WERI-Rb-1 (cell line): Measurements from ENCODE around the gene DIDO1.

Experiments used
- DNase-seq: peaks from one replicate; pipeline ENCODE4 v3.0.0-alpha.2; 2020
- H3K27ac ChIP-seq: fragments of 250-450 bp; sonication (Bioruptor Pico); 2 replicates; pipeline ENCODE4 v1.5.1; 2020; ENCODE audit warnings: mild to moderate bottlenecking, moderate library complexity
- H3K27me3 ChIP-seq: fragments of 250-450 bp; sonication (Bioruptor Pico); 2 replicates; pipeline ENCODE4 v1.5.1; 2021; ENCODE audit warnings: mild to moderate bottlenecking, low read depth, moderate library complexity; ENCODE audit not compliant: insufficient read depth, severe bottlenecking
- H3K36me3 ChIP-seq: fragments of 250-450 bp; sonication (Bioruptor Pico); 2 replicates; pipeline ENCODE4 v1.5.1; 2020; ENCODE audit warnings: mild to moderate bottlenecking, moderate library complexity
- H3K4me3 ChIP-seq: 2 replicates; pipeline ENCODE4 v1.5.1; 2011; ENCODE audit warnings: low read depth, mild to moderate bottlenecking, control low read depth, low read length
- H3K9me3 ChIP-seq: fragments of 250-450 bp; sonication (Bioruptor Pico); 2 replicates; pipeline ENCODE4 v1.5.1; 2021; ENCODE audit warnings: mild to moderate bottlenecking, moderate library complexity; ENCODE audit not compliant: severe bottlenecking
- TF ChIP-seq, protein P1 (sequence below): IDR thresholded peaks from 2 replicates; pipeline ENCODE4 v1.5.1; 2011; ENCODE audit warnings: low read depth, mild to moderate bottlenecking, control low read depth, inconsistent platforms, low read length

The DIDO1 gene

DNA sequence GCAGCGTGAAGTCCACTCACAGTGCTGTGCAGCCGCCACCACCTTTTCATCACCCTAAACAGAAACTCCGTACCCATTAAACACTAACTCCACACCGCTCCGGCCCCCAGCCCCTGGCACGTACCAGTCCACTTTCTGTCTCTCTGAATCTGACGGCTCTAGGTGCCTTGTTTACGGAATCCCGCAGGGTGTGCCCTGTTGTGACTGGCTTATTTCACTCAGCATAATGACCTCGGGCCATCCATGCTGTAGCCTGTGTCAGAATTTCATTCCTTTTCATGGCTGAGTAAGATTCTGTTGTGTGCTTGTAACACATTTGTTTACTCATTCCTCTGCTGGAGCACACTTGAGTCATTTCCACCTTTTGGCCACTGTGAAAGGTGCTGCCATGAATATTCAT is 82.6 kb downstream of the DIDO1 start:
- TF ChIP-seq, protein P1, sequence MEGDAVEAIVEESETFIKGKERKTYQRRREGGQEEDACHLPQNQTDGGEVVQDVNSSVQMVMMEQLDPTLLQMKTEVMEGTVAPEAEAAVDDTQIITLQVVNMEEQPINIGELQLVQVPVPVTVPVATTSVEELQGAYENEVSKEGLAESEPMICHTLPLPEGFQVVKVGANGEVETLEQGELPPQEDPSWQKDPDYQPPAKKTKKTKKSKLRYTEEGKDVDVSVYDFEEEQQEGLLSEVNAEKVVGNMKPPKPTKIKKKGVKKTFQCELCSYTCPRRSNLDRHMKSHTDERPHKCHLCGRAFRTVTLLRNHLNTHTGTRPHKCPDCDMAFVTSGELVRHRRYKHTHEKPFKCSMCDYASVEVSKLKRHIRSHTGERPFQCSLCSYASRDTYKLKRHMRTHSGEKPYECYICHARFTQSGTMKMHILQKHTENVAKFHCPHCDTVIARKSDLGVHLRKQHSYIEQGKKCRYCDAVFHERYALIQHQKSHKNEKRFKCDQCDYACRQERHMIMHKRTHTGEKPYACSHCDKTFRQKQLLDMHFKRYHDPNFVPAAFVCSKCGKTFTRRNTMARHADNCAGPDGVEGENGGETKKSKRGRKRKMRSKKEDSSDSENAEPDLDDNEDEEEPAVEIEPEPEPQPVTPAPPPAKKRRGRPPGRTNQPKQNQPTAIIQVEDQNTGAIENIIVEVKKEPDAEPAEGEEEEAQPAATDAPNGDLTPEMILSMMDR = no peak
- Histone ChIP-seq H3K27me3 (no peaks in the 10 kb centered on the region), H3K36me3 (peaks cover 18% of the 10 kb centered on the region), H3K4me3 (no peak overlapping the region), H3K27ac (no peak overlapping the region), H3K9me3 (no peaks in the 10 kb centered on the region)
- no peak for DNase-seq

DNA sequence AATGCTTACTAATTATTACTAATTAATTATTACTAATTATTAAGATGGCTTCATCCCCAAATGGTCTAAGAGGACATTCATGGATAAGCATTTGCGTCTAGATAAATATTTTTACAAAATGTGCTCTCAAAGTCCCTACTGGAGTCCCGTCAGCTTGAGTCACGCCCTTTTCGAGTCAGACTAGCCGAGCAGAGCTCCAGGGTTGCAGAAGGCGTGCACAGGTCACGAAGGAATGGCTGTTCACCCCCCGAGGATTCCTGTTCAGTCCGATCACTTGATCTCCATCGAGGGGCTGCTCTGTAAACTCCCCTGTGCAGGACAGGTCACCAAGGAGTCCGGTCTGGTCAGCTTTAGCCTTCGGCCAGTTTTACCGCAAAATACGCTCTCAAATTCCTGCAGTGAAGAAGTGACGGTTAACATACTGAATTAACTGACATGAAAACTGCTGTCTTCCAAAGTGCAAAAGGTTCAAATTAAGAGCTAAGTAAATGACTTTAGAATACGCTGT is 84.5 kb downstream of the DIDO1 start:
- Histone ChIP-seq H3K27me3 (no peaks in the 10 kb centered on the region), H3K4me3 (no peak overlapping the region), H3K36me3 (peaks cover 16% of the 10 kb centered on the region), H3K27ac (no peak overlapping the region), H3K9me3 (no peaks in the 10 kb centered on the region)
- TF ChIP-seq, protein P1 = no peak
- DNase-seq = no peak

DNA sequence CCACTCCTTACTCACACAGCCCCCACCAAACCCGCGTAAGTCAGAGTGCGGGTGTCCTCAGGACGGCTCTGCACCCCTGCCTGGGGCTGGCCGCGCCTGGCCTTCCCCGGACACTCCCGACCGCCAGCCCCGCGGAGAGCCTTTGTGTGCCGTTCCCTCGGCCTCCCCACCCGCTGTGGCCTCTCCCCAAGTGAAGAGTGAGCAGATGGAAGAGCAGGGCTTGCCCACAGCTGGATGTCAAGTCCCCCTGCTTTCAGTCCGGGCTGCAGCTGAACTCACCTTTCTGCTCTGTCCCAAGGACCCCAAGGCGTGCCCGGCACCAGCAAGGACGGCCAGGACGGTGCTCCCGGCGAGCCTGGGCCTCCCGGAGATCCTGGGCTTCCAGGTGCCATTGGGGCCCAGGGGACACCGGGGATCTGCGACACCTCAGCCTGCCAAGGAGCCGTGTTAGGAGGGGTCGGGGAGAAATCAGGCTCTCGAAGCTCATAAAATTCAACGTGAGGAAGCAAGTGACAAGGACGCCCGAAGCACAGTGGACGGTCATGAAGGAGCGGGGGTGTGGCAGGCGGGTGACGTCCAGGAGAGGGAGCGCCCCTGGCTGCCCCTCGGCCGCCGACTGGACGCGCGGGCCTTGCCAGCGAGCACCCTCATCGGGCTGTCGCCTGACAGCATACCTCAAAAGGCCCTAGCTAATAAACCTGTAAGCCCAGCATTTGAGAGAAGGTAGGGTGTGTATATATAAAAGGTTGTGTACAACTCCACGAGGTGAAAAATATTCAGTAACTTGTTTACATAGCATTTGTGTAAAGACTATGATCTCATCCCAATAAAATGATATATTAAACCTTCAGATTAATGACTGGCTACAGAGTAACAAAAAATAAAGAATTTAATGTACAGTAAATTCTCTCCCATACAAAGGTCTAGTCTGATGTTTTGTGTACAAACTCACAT is 85.8 kb downstream of the DIDO1 start:
- Histone ChIP-seq H3K36me3 (peaks cover 7% of the 10 kb centered on the region), H3K4me3 (no peak overlapping the region), H3K27ac (no peak overlapping the region), H3K27me3 (no peaks in the 10 kb centered on the region), H3K9me3 (no peaks in the 10 kb centered on the region)
- no peak for DNase-seq
- TF ChIP-seq, protein P1 = no peak

DNA sequence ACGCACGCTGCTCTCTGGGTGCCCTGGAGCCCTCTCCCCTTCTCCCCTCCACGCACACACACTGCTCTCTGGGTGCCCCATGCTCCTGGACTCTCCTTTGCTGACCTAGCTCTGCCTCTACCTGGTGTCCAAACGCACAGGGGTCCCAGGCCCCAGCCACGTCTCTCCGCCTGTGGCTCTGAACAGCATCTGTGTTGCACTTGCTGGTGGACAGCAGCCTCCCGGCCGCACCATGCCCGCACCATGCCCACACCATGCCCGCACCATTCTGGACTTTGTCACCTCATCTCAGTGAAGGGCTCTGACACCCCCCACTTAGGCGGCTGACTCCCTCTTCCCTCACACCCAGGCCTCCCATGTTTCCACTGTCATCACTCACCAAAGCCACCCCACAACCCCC is 86.5 kb downstream of the DIDO1 start:
- TF ChIP-seq, protein P1 = no peak
- H3K27ac ChIP-seq = no peak overlapping the region
- H3K9me3 ChIP-seq = no peaks in the 10 kb centered on the region
- no peaks in the 10 kb centered on the region for H3K27me3 ChIP-seq
- H3K4me3 ChIP-seq = no peak overlapping the region
- peaks cover 2% of the 10 kb centered on the region for H3K36me3 ChIP-seq
- no peak for DNase-seq

DNA sequence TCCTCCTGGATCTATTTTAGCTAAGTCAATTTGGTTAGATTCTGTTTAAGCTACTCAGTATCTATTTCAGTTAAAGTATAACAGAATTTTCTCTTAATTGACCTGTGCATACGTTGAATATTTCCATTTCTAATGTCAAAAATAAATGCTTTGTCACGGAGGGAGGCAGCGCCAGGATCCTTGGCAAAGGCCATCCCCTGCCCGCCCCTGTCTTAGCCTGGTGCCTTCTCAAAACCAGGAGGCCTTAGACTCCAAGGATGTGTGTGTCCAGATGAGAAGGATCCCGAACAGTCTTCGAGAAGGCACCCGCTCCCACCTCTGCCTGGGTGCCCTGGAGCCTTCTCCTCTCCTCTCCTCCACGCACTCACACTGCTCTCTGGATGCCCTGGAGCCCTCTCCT is 87.0 kb downstream of the DIDO1 start:
- H3K27me3 ChIP-seq = no peaks in the 10 kb centered on the region
- DNase-seq = no peak
- H3K27ac ChIP-seq = no peak overlapping the region
- peaks cover 2% of the 10 kb centered on the region for H3K36me3 ChIP-seq
- TF ChIP-seq, protein P1 = no peak
- no peak overlapping the region for H3K4me3 ChIP-seq
- no peaks in the 10 kb centered on the region for H3K9me3 ChIP-seq
